Measurements from ENCODE around the gene PI16. TPM values are rescaled to one million over a fixed set of nuclear protein-coding genes. Genes with fewer than 3 reads are reported as not detected.

PI16 gene
- total and polyA plus RNA-seq, 2 donors (not counting 1 experiment from before 2014, with no cell fraction given), result 1.4 to 7.4 TPM

DNA sequence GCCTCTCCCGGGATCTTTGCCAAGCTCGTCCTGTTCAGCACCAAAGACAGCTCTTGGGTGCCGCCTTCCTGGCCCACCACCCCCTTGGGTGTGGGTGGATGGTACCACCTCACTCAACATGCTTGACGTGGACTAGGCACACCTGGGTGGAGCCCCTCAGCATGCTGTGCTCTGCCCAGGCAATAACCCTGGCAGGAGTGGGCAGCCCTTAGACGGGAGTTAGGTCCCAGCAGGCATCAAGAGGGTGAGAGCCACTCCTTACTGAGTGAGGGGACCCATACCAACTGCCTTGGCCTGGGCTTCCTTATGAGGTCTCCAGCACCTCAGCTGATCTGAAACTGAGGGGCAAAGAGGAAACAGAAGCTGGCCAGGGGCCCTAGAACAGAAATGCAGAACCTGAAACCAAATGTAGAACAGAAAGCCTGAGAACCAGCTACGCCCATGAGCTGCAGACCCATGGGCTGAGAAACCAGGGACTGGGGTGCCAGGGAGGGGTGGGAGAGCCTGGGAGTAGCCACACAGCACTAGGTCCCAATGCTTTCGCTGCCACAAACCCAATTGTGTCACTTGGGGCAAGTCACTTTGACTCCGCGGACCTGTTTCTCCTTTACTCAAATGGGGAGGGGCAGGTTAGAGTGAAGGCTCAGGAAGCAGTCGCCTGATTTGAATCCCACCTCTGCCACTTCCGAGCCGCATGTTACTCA is 53.0 kb downstream of the PI16 start:
- peak; percentile 55 for ATAC-seq (ENCODE audit: low read depth)
- Histone ChIP-seq H3K9ac (ENCODE audit: low read length) (peak overlapping the region; percentile 97), H3K27me3 (replicated peaks in 1 of 4; ENCODE audit: control extremely low read depth in 1 of 4, control insufficient read depth in 3 of 4, insufficient read depth in 4 of 4, low read length in 3 of 4) (no peaks in the 10 kb centered on the region), H3K4me1 (ENCODE audit: control insufficient read depth in 2 of 2, insufficient read depth in 2 of 2, low read length in 2 of 2) (peaks cover 44 to 79% of the 10 kb centered on the region in 2 donors), H3K79me2 (ENCODE audit: control insufficient read depth, insufficient read depth, low read length) (peaks cover 75% of the 10 kb centered on the region), H3K27ac (ENCODE audit: low read length in 2 of 2) (peak overlapping the region; percentile 80 to 92), H3K36me3 (replicated peaks in 1 of 2; ENCODE audit: control extremely low read depth in 1 of 2, control insufficient read depth in 1 of 2, extremely low read depth in 1 of 2, insufficient read depth in 2 of 2, low read length in 1 of 2) (peaks cover 0 to 46% of the 10 kb centered on the region in 2 experiments), H3K4me3 (ENCODE audit: control extremely low read depth in 1 of 5, extremely low read depth in 1 of 5, insufficient read depth in 1 of 5, low read depth in 2 of 5, low read length in 4 of 5) (peak overlapping the region; percentile 82 to 97 (median 89)), H3K4me2 (replicated peaks; ENCODE audit: low read depth, low read length, poor library complexity, severe bottlenecking) (peak overlapping the region; percentile 92), H4K20me1 (ENCODE audit: control insufficient read depth, insufficient read depth, low read length, poor library complexity, severe bottlenecking) (peaks cover 70% of the 10 kb centered on the region), H2AFZ (ENCODE audit: insufficient read depth, low read depth, low read length, poor library complexity, severe bottlenecking) (no peak overlapping the region), H3K9me3 (ENCODE audit: control extremely low read depth in 1 of 3, control insufficient read depth in 2 of 3, insufficient read depth in 1 of 3, low read length in 2 of 3) (peaks cover 0 to 6% (median 0%) of the 10 kb centered on the region in 3 donors)
- POLR2A ChIA-PET, result interaction anchor here (0.5 to 4.0 kb wide), 8 partner anchors 10 to 567 kb away, joined by 3 to 40 read pairs (median 6); partner anchors contain the start of gene MTCH1
- intact Hi-C loops (cut with micrococcal nuclease), result loop anchor here (1.0 to 10.0 kb wide), 6 partner anchors 11 to 413 kb away; partner anchors contain the start of genes PPIL1 and SRSF3
- peak overlapping the region; percentile 95 for H3K27ac Mint-ChIP-seq
- CTCF ChIA-PET, result interaction anchor here (0.6 to 5.1 kb wide), 21 partner anchors 10 to 254 kb away, joined by 3 to 113 read pairs (median 7); partner anchors contain the start of genes C6orf89, MTCH1 and PIM1
- H3K4me1 Mint-ChIP-seq, result peaks cover 71% of the 10 kb centered on the region
- no peaks in the 10 kb centered on the region for H3K9me3 Mint-ChIP-seq (ENCODE audit: insufficient read depth)
- peak overlapping the region; percentile 96 for H3K4me3 Mint-ChIP-seq
- TF ChIP-seq, protein P1, sequence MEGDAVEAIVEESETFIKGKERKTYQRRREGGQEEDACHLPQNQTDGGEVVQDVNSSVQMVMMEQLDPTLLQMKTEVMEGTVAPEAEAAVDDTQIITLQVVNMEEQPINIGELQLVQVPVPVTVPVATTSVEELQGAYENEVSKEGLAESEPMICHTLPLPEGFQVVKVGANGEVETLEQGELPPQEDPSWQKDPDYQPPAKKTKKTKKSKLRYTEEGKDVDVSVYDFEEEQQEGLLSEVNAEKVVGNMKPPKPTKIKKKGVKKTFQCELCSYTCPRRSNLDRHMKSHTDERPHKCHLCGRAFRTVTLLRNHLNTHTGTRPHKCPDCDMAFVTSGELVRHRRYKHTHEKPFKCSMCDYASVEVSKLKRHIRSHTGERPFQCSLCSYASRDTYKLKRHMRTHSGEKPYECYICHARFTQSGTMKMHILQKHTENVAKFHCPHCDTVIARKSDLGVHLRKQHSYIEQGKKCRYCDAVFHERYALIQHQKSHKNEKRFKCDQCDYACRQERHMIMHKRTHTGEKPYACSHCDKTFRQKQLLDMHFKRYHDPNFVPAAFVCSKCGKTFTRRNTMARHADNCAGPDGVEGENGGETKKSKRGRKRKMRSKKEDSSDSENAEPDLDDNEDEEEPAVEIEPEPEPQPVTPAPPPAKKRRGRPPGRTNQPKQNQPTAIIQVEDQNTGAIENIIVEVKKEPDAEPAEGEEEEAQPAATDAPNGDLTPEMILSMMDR (IDR thresholded peaks at IDR 0.05), result no peak
- TF ChIP-seq EZH2 (IDR thresholded peaks at IDR 0.05; ENCODE audit: borderline replicate concordance, insufficient read depth, low read depth, low read length, poor library complexity, severe bottlenecking), result no peak
- peak; percentile 84 for DNase-seq
- WGBS (ENCODE audit: insufficient coverage), result 17% methylated on average over 6 of the region's 12 CpGs
- no peaks in the 10 kb centered on the region for H3K27me3 Mint-ChIP-seq

Data from B cell (primary cell).